GM18870 (cell line): ENCODE results near the gene CDK2AP2.

Experiments used
- ATAC-seq: cut with Tn5 transposase; IDR thresholded peaks from one replicate; pipeline ENCODE4 v1.9.1; 2021; ENCODE audit warnings: moderate library complexity; ENCODE audit not compliant: unreplicated experiment

Gene CDK2AP2

DNA sequence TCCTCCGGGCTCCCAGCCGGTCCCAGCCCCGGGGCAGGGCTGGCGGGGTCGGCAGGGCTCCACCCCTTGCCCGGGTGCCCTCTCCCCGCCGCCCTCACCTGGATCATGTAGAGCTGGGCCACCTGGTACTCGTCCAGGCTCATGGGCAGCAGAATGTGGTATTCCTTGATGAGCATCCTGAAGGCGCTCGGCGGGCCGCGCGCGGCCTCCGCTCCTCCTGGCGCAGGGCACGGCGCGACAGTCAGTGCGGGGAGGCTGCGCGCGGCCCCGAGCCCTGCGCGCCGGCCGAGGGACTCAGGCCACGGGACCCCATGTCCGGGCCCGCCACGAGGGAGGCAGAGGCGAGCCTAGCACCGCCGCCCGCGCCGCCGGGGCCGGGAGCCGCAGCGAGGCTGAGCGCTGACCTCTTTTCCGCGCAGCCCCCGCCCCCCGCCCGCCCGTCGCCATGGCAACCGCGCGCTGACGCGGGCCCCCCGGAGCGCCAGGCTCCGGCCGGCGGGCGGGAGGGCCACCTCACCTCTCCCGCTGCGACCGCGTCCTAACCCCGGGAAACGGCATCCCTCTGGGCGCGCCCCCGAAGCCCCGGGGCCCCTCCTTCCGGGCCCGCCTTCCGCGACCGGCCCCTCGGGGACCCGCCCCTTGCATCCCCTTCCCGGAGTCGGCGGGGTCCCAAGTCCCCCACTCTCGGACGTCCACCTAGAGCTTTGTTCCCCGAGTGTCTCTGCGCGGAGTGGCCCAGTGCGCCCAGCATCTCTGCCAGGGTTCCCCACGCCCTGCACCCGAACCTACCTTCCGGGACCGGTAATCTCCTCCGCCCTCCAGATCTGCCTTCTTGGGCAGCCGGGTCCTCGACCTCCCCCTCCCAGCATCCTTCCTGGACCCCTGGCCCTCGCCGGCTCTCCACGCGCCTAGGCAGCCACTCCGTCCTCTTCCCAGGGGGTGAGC, 3.7 kb downstream of the CDK2AP2 start:
- ATAC-seq, result no peak

DNA sequence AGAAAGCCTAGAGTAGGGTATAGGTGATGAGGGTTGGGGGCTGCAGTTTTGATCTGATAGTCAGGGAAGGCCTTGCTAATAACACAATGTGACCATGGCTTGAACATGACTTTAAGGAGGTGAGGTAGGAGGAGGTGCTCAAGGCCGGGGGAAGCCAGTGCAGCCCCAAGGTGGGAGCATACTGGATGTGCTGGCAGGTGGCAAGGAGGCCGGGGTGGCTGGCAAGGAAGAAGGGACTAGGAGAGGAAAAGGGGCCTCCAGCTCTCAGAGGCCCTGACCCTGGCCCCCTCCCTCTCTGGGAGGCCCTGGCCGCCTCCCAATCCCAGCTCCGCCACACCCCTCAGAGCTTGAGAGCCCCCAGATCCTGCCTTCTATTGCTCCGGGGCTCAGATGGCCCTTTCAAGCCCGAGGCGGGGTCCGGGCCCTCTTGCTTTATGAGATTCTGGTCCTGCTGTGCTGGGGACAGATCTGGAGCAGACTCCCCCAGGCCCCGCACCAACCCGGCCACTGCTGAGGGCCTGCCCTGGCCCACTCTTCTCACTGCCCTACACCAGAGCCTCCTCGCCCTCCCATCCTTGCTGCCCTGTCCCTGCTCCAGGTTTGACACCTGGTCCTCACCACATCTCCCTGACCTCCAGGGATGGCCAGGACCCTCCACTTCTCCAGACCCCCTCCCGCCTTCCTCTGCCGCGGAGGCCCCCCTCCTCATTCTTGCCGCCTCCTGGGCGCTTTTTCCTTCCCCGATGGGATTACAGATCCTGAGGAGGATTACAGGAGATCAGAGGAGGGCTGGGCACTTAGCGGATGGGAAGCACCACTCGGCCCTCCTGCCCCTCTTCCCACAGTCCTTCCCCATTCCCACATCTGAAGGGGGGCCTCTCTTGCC, 4.6 kb downstream of the CDK2AP2 start:
- ATAC-seq, result no peak

DNA sequence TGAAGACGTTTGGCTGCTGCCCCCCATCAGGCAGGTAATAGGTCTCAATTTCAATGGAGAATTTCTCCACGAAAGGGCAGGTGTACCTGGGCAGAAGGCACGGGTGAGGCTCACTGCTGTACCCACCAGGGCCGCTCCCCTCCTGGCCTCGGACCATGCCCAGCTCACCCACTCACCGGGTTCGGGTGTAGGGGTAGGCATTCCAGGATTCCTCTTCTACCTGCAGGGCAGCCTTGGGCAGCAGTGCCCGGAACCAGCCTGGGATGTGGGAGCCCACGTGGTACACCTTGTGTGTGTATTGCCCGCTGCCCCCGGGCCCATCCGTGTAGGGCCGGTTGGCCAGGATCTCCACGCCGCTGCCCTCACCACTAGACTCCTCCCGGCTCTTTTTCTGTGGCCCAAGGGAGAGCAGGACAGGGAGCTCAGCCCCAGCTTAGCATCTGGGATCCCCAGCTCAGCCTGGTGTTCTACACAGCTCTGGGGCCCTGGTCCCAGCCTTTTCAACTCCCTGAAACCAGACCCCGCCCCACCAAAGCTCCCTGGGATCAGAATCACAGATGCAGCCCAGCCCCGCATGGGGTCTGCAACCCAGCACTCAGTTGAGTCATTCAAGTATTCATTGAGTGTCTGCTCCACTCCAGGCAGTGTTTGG, 5.5 kb downstream of the CDK2AP2 start:
- no peak for ATAC-seq

DNA sequence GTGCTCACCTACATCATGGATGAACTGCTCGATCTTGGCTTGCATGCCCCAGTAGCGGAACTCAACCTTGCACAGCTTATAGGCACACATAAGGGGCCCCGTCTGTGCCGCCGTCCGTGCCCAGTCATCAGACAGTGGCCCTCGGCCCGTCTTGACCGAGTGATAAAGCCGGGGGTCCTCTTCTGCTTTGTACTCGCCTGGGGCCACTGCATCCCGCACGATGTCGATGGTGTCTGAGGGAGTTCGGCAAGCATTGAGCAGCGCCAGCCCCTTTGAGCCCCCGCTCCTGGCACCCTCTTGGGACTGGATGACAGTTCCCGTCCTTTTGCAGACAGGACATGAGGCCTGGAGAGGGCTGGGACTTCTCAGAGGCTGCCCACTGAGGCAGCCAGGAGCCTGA, 6.1 kb downstream of the CDK2AP2 start:
- ATAC-seq, result no peak

DNA sequence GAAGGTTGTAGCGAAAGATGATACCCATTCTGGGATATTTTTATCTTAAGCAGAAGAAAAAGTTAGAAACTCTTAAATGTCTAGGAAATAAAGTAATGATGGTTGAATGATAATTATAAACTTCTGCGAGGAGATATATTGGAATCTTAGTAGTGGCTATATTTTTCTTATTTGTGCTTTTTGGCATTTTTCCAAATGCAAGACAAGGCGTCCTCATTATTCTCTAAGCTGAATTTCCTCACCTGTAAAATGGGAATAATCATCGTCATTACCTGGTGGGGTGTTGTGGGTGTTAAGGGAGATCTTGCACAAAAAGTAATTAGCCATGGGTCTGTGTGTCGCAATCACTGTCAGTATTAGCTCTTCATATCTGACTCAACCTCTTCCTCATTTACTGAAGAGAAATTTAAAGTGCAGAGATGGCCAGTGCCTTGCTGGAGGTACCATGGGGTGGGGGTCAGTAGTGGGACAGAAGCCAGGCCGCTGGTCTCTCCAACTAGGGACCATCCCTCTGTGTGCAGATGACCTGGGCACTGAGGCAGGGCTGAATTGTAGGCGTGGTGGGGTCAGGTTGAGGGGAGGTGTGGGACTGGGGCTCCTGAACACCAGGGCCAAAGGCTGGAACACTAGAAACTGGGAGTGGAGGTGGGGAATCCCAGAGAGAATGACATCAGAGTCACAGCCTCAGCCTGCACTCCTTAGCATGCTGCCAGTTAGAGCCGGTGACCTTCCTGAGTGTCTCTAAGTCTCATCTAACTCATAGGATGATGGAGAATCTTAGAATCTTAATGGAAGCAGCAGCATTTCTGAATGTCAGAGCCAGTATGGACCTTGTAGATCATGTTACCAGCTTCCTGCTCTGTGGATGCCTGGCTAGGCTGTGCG, 6.9 kb downstream of the CDK2AP2 start:
- no peak for ATAC-seq

DNA sequence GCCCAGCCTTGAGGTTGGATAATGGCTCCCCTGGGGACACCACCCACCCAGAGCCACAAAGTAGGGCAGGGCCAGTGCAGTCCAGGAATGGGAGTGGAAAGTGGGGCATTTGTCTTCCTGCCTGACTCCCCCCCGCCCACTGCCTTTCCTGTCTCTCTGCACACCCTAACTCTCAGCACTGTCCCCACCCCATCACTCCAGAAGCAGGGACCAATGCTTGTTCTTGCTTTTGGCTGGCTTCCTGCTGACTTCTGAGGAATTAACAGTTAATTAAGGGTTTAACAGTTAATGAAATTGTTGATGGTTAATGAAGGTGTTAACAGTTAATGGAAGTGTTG, 7.5 kb downstream of the CDK2AP2 start:
- ATAC-seq, result no peak

DNA sequence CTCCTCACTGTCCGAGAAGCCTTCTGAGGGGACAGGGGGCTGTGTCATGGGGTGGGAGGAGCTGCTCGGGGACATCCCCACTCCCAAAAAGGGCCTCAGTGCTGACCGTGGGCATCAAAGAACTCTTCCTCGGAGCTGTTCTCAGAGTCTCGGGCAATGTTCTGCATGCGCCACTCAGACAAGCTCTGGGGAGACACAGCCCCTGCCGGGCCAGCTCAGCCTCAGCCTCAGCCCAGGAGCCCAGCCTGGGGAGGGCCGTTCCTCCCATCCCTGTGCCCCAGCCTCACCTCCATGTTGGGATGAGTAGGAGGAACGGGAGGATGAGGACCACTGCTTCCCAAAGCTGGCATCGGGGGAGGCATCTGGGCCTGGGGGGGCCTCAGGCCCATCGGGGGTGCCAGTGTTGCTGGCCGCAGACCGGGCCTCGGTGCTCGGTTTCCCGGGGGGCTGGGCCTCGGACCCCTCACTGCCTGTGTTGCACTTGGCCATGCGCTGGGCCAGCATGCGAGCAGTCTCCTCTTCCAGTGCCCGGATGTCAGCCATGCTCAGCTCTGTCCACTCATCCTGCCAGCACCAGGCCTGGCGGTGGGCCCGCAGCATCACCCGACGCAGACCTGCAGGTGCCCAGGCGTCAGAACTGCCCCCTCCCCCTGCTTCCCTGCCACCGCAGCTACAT, 8.0 kb downstream of the CDK2AP2 start:
- no peak for ATAC-seq

DNA sequence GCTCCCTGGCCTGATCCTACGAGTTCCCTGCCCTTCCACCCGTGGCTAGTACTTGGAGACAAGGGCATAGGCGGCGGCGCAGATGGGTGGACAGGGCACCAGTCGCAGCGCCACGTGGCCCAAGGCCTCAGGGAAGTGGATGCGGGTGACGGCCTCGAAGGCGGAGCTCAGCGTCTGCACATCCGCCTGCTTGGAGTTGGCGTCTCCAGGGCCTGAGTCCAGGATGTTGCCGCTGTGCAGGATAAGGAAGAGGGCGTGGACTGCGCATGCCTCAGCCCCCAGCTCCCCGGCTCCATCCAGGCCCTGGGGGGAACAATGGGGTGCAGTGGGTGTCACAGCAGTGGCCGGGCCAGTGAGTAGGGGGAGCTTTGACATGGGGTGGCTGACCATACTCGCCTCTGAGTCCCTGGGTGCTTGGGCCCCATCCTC, 9.4 kb downstream of the CDK2AP2 start:
- ATAC-seq, result no peak

DNA sequence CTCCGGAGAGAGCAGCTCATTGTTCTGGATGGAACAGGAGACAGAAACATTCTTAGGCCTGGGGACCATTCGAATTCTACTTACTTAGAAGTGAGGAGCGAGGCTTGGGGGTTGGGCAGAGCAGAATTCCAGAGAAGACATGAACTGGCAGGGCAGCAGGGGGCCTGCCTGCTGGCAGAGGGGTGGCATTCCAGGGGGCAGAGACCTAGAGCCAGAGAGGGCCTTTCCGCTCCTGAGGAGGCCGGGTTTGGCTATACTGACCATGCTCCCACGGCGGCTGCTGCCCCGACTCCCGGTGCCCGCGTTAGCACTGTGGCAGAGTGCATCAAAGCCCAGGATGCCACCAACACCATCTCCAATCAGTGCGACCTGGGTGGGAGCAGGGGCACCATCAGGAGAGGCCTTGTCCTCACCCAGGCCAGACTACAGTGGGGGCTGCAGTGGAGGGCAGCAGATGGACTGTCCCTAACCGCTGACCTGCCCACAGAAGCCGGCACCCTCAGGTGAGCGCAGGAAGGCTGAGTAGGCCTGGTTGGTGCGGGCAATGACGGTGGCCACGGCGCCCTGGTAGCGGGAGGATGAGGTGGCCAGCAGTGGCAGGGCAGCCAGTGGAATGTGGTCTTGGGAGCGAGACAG, 10.2 kb downstream of the CDK2AP2 start:
- no peak for ATAC-seq

DNA sequence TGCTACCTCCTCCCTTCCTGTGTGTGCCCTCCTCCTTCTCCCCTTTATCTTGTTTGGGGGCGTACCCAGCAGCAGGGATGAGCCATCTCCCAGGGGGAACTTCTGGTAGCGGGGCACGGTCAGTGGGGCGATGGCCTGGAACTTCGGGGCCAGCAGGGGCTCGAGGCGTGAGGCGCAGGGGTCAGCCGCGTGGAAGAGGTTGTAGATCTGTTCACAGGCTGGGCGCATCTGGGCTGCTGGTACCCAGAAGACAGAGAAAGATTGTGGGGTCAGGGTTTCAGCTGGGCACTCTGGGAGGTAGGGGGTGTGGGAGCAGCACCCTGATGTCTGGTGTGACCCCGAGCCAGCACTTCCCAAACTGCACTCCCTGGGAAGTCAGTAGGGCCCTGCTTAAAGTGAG, 11.8 kb downstream of the CDK2AP2 start:
- ATAC-seq, result no peak

DNA sequence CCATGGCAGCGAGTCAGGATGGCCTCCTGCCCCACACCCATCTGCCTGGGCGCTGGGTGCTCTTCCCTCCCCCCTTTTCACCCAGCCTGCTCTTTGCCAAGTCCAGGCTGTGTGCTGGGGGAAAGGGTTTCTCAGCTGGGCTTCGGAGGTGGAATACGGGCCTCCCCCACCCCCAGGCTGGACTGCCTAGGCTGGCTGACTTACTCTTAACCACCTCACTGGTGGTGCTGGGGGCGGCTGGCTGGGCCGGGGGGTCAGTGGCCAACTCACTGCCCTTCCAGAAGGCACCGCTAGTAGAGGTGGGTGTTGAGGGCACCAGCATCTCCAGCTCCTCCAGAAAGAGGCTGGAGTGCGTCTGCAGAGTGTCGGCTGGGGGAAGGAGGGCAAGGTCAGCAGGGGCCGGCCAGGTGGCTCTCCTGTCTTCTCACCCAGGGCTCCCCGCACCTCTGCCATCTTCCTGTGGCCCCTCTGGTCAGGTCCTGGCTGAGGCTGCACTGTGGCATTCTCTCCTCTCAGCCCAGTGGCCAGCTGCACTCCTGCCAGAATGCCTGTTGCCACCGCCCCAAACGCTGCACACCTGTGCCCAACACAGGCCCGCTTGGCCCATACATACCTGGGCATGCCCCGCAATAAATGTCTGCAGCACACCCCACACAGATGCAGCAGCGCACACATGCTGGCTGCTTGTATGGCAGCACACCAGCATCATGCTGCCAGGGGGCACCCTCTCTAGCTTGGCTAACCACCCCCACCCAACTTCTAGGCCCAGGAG, 12.5 kb downstream of the CDK2AP2 start:
- no peak for ATAC-seq

DNA sequence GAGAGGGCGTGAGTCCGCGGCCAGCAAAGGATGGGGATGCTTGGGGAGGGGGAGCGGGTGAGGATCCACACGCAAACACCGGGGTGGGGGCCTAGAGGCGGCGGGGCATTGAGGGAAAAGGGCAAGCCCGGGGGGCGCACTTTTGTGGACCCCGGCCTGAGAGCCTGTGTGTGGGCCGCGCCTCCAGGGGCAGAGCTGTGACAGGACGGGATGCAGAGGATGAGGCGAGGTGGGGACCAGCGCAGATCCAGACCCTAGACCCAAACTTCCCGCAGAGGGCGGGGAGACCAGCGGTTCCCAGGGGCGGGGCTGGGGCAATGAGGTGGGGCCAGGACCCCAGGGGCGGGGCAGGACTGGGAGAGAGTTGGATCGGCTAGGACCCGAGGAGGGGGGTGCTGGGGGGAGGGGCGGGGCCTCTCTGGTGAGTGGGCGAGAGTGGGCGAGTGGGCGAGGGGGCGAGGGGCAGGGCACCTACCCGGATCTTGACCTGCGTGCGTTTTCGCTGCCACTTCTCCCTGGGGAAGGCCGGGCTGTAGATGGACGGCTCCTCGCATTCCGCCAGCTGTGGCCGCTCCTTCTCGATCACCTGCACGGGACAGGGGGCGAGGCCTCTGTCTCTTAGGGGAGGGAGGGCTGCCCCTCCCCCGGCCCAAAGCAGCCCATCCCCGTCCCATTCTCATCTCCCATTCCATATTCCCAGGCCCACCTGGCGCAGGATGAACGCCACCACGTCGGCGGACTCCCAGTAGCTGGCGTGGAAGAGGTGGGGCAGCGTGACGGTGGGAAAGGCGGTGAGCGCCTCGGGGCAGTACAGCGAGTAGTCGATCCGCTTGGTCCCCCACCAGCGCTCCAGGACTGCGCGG, 13.4 kb downstream of the CDK2AP2 start:
- no peak for ATAC-seq

DNA sequence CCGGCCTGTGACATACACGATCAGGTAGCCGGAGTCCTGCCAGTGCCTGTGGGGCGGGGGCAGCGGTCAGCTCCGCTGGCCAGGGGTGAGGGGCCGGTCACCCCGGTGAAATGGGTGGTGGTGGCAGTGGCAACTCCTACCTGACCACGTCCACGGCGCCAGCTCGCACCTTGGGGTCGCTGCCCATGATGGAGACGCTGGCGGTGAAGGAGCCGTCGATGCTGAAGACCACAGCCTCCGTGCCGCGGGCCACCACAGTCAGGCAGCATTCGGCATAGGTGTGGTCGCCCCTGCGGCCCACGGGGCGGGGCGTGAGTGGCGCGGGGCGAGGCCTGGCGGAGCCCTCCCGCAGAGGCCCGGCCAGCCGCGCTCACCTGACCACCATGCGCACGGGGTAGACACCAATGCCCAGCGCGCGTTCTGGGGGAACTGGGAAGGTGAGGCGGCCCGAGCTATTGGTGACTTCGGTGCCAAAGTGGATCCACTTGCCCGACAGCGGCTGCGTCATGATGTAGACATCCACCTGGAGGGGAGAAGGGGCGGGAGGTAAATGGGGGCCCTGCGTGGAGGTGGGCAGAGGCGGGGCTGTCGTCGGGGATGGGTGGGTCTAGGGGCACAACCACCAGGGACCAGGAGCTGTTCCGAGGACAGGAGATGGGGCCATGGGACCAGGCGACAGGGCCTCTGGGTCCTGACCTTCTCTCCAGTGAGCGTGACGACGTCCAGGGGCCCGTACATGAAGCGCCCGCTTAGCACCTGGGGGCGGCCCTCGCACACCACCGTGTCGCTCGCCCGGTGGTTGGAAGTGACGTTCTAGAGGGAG, 14.2 kb downstream of the CDK2AP2 start:
- no peak for ATAC-seq

DNA sequence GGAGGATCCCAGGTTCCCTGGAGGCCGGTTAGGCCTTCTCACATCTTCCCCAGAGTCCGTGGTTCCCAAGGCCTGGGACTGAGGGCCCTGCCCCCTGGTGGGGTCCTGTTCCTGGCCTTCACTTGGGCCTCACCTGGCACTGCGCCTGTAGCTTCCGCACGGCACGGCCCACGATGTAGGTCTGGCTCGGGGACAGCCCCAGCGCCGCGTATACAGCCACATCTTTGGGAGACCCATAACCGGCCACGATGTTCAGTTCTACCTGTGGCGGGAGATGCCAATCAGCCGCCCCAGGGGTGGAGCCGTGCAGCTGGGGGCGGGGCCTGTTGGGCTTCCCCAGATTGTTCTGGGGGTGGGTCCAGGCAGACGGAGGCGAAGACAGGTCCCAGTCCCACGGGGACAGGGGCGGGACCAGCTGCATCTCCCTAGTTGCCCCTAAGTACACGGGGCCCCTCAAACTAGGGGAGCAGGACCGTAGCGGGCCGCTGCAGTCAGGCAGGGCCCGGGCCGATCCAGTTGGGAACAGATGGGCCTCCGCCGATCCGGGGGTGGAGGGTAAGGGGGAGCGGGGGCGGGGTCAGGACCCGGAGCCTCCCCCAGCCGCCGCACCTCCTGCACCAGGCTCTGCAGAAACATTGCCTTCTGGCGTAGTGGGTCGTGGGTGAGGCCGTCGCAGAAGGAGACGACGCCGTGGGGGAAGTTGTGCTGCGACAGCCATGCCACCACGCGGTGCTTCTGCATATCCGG, 15.0 kb downstream of the CDK2AP2 start:
- no peak for ATAC-seq

DNA sequence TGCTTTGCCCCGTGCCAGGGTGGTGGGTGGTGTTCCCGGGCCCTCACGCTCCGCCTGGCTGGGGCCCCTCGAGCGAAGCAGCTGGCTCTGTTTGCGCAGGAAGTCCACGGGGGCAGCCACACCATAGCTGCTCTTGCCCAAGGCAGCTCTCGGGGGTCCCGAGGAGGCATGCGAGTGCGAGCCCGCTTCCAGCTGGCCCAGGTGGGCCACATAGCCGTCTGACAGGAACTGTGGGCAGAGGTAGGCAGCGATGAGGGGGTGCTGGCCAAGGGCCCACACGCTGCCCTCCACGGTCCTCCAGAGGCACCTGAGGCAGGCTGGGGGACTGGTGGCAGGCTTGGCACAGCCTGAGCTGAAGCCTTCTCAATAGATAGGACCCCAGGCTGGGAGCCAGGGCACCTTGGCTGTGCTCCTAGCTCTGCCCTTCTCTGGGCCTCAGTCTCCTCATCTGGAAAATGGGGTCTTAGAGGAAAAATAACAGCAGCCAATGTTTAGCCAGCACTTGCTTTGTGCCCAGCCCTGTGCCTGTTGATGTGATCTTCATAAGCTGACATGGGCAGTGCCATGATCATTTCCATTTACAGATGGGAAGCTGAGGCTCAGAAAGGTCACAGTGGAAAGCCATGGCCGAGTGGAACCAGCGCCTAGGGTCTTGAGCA, 15.8 kb downstream of the CDK2AP2 start:
- no peak for ATAC-seq
